ENCODE measurements around the gene FHL3. TPM values are rescaled to one million over a fixed set of nuclear protein-coding genes. Genes with fewer than 3 reads are reported as not detected.

The FHL3 gene
- 21.6 and 36.0 TPM in 2 replicates for total RNA-seq (2014; rRNA removed; shearing (Covaris generic))
- polyA plus RNA-seq (2015; cell fraction: cytosol; rRNA removed) = 53.1 and 54.8 TPM in 2 replicates
- 32.9 and 35.2 TPM in 2 replicates for polyA plus RNA-seq (2015; cell fraction: nucleus; rRNA removed)

- DNase-seq (ENCODE audit: low read depth) = no peak
Observed at GRCh38 chr1:38005195-38006007, at the start of gene FHL3. TSS of gene FHL3 (minus strand) at chr1:38005514. CDS start at chr1:37999412, 6,102 bp downstream.

DNA sequence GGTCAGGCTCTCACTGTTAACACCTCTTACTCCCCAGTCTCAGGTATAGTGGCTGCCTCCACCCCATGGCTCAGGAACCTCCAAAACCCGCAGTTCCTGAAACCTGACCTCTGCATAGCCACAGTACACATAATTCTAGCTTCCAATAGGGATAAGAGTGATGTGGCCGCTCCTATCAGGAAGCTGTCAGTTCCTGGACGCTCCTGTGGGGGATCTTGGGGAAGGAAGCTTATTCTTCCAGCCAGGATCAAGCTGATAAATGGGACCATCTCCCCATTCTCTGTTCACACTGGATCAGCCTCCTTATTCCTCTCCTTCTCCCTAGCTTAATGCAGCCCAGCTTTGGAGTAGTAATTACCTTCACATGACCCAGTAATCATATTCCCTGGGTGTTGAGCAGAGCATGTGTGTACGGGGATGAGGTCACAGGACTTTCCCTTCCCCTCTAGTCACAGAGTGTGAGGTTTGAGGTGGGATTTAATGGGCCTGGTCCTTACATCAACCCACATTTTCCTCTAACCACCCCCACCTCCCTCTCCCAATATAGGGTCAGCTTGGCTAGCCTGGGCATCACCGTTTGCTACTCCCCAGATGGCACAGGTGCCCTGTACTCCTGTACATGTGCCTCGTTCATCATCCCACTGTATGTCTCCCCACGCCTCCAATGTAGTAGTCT lies 48.2 kb upstream of the FHL3 start:
- DNase-seq (ENCODE audit: low read depth) = no peak

GRCh38 chr1:38052750-38053415 lies 47.6 kb upstream of the FHL3 start:
- no peak for DNase-seq (ENCODE audit: low read depth)

- DNase-seq (ENCODE audit: low read depth) = no peak
Observed at GRCh38 chr1:38051079-38051543, 45.8 kb upstream of the FHL3 start.

DNA sequence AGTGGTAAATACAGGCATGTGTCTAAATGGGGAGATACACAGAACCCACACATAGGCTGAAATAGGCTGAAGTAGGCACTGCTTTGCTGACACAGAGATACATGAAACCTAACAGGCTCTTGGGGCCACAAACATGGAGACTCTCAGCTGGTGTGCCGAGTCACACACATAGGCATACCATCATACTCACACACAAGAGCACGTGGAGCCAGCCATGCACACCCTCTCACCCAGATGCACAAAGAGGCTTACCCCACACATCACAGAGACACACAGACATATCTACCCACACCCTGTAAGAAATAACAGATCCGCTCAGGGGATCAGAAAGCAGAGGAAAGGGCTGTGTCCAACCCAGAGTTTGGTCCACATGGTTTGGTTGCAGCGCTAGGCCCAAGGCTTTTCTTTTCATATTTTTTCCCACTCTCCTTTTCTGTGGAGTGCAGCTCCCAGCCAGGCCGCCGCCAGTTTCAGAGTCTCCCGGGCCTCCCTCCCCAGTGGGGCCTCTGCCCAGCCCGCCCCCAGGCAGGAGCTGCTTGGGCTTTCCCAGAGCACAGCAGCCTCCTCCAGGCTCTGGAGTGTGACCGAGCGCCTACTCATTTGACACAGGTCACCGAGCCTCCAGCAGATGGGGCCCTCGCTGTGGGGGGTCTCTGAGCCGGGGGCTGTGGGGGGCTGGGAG lies 45.2 kb upstream of the FHL3 start:
- no peak for DNase-seq (ENCODE audit: low read depth)

- no peak for DNase-seq (ENCODE audit: low read depth)
Observed at GRCh38 chr1:38047603-38048141, 42.4 kb upstream of the FHL3 start.

- DNase-seq (ENCODE audit: low read depth) = peak; percentile 78
Observed at GRCh38 chr1:38046884-38047602, 41.7 kb upstream of the FHL3 start.

DNA sequence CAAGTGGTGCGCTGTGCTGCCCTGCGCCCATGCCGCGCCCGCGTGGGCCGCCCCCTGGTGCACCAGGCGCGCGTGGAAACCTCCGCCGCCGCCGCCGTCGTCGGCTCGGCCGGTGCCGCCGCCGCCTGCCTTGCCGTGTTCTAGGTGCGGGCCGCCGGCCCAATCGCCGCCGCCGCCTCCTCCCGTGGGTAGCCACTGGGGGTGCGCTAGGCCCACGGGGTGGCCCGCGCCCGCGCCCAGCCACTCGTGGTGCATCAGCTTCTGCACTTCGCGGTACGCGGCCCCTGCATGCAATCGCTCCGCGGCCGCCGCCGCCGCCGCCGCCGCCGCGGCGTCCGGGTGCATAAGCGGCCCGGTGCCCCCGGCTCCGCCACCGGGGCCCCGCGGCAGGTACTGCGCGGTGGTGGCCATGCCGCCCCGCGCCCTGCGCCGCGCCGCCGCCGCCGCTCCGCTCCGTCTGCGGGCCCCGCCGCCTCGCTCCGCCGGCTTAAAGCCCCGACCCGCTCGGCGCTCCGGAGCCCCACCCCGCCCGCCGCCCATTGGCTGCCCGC lies 41.1 kb upstream of the FHL3 start, which contains the start of gene POU3F1:
Gene POU3F1 (minus strand): TSS at position 461 of the 551 bp plus-strand sequence. CDS start 50 bp downstream, at position 411.
- no peak for DNase-seq (ENCODE audit: low read depth)

GRCh38 chr1:38045401-38046332 lies 40.4 kb upstream of the FHL3 start:
- DNase-seq (ENCODE audit: low read depth) = no peak

DNA sequence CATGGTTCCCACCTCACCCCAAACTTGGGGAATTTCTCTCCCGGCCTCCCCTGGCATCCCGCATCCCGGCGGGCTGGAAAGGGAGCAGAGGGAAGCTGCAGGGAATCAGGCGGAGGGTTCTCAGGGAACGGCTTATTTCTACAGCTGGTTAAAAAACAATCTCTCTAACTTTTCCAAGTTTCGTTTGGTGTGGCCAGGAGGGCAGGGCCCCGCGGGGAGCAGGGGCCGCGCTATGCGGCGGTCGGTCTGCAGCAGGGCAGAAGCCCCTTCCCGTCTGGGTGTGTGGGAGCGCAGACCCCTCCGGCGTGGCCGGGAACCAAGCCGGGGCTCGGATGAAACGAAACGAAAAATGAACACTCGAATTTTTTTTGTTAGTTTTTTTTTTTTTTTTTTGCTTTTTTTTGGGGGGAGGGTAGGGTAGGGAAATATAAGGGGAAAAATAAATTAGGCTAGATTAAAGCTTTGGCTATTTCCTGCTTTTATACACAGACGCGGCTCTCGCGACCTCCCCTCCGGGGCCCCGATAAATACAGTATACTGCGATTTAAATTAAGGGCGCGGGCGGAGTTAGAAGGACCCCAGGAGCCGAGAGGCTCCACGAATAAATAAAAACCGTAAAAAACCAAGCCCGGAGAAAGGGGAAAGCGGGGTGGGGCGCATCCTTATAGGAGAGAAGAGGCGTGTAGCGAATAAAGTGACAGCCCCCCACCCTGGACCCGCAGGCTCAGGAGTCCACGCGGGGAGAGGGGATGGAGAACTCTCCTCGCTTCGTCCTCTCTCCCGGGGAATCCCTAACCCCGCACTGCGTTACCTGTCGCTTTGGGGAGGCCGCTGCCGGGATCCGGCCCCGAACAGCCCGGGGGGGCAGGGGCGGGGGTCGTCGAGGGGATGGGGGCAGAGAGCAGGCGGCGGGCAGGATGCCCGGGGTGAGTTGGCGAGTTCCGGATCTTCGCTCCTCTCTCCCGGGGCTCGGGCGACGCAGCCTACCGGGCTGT lies 39.2 kb upstream of the FHL3 start:
- DNase-seq (ENCODE audit: low read depth) = no peak

DNA sequence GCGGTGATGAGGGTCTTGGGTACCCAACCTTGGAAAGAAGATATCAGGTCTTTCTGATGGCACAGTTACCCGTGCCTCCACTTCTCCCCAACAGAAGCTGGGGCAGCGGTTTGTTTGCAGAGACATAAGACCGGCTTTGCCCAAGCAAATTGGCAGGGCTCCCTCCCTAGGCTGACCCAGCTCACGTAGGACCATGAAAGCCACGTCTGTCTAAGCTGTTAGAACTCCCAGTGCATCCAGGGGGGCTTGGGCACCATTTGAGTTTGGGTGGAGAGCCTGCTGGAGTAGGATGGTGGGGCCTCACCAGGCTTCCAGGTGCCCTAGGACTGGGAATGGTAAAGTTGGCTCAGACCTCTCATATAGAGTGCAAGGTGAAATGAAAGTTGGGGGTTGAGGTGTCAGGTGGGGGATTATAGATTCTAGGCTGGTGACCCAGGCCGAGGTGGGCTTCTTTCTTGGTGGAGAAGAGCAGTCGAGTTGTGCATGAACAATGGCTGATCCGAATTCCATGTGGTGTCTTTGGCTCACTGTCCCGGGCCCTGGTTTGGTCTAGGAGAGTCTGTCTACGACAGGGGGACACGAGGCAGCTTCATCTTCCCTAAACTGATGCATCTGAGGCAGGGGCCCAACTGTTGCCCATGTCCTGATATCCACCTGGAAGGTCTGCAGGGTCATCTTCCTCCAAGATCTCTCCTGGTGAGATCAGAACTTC lies 37.9 kb upstream of the FHL3 start:
- DNase-seq (ENCODE audit: low read depth) = no peak

GRCh38 chr1:38041936-38042834 lies 36.9 kb upstream of the FHL3 start:
- no peak for DNase-seq (ENCODE audit: low read depth)

GRCh38 chr1:38039331-38040088 lies 34.2 kb upstream of the FHL3 start:
- no peak for DNase-seq (ENCODE audit: low read depth)

DNA sequence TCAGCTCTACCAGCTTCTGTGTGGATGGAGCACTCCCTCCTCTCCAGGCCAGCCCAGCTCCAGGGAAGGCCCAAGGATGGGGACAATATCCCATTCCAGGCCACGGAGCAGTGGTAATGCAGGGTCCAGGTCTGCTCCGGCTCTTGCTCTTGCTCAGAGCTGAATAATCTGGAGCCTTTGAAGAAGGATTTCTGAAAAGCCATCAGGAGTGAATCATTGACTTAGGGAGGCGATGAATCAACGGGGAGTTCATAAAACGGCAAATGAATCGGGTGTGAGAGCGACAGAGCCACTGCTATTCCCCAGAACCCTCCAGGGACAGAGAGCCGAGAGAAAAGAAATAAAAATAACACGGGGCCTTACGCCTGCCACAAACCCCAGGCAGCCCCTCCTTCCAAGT lies 33.5 kb upstream of the FHL3 start:
- DNase-seq (ENCODE audit: low read depth) = peak; percentile 82
